Transverse colon (tissue), 3 donors: Measurements from ENCODE around the gene SEMA3C.

Source experiments
- POLR2A ChIP-seq: fragments of 450-650 bp; IDR thresholded peaks from one replicate; pipeline ENCODE4 v1.6.1; 2016; ENCODE audit warnings: antibody characterized with exemption, mild to moderate bottlenecking, moderate library complexity
- TF ChIP-seq, protein P1 (sequence below), 5 experiments: fragments of 200-600 bp in 3 of 5; fragments of 450-650 bp in 2 of 5; sonication (generic) in 3 of 5; IDR thresholded peaks; 1 replicate in 2 of 5; 2 replicates in 3 of 5; pipeline ENCODE4 v1.5.1; 2016 to 2017; ENCODE audit warnings: antibody characterized with exemption in 5 of 5, inconsistent platforms in 3 of 5, mild to moderate bottlenecking in 2 of 5, moderate library complexity in 1 of 5

- TF ChIP-seq, protein P1, sequence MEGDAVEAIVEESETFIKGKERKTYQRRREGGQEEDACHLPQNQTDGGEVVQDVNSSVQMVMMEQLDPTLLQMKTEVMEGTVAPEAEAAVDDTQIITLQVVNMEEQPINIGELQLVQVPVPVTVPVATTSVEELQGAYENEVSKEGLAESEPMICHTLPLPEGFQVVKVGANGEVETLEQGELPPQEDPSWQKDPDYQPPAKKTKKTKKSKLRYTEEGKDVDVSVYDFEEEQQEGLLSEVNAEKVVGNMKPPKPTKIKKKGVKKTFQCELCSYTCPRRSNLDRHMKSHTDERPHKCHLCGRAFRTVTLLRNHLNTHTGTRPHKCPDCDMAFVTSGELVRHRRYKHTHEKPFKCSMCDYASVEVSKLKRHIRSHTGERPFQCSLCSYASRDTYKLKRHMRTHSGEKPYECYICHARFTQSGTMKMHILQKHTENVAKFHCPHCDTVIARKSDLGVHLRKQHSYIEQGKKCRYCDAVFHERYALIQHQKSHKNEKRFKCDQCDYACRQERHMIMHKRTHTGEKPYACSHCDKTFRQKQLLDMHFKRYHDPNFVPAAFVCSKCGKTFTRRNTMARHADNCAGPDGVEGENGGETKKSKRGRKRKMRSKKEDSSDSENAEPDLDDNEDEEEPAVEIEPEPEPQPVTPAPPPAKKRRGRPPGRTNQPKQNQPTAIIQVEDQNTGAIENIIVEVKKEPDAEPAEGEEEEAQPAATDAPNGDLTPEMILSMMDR (IDR thresholded peaks at IDR 0.05): no peak
- no peak for TF ChIP-seq POLR2A
Measured at GRCh38 chr7:80883154-80884025, 35.5 kb downstream of the SEMA3C start.
